GM19467 (cell line): ENCODE data around the gene CDK16.

ENCODE experiments used
- ATAC-seq: cut with Tn5 transposase; IDR thresholded peaks from one replicate; pipeline ENCODE4 v1.9.1; 2021; ENCODE audit warnings: mild to moderate bottlenecking, moderate library complexity; ENCODE audit not compliant: unreplicated experiment

The CDK16 gene

DNA sequence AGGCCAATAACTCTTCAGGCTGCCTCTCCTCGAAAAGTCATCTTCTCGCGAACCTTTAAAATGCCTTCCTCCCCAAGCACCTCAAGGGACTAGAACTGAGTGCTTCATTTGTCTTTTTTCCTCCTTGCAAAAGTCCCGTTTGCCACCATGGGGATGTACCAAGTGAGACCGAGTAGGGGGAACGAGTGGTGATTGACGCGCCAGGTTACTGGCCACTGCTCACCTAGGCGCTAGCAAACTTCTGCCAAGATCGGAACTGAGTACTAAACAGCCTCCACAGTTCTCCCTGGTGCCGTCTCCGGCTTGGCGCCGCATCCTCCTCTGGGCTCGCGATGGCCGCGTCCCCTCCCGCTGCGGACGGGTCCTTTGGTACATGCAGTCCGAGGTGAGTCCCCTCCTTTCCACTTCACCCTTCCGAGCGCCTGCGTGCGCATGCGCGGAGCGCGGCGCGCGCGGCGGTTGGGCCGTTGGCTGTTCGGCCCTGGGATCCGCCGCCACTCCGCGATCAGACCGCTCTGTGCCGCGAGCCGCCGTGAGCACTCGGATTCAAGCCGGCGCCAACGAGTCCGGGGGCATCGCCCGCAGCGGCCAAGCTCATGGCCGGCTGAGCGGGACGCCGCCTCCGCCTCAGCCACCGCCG, at the start of gene CDK16:
Gene CDK16, plus strand, starts transcription at position 402 of the 640 bp plus-strand sequence. CDS start 4,877 bp downstream, outside the sequence.
- ATAC-seq = peak; percentile 42

- no peak for ATAC-seq
Observed at GRCh38 chrX:47169273-47169672, 49.2 kb upstream of the CDK16 start.

- ATAC-seq = no peak
Observed at GRCh38 chrX:47169726-47170515, 48.6 kb upstream of the CDK16 start.

GRCh38 chrX:47170861-47171692, 47.4 kb upstream of the CDK16 start:
- ATAC-seq = no peak

DNA sequence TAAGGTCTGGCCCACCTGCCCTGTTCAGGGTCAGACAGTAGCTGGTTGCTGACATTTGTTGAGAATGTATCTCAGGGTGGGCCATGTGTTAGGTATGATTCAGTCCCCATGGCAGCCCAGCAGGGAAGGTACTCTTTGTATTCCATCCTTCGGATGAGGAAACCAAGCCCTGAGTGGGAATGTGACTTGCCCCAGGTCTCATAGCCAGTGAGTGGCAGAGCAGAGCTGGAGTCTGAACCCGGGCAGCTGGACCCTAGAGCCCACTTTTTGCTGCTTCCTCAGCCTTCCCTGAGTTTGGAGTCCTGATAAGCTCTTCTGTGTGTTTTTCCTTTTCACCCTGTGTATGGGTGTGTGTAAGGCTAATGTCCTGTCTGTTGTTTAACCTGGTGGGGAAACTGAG, 46.5 kb upstream of the CDK16 start:
- no peak for ATAC-seq

DNA sequence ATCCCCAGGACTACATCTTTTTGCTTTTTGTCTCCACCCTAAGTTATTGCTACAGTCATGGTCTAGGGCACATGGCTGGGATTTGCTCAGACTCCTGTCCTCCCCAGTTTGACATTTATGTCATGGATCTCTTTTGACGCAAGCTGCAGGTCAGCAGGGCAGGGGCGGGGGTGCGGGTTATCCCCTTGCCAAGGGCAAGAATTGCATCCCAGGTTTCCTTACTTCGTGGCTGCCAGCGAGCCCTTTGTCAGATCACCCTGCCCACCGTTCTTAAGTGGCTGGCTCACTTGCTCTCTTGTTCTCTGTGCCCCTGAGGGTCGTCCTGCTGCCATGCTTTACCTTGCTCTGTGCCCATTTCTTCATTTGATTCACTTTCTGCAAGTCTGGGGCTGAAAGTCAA, 45.9 kb upstream of the CDK16 start:
- ATAC-seq = no peak

GRCh38 chrX:47172971-47173792, 45.3 kb upstream of the CDK16 start:
- ATAC-seq = no peak

- ATAC-seq = no peak
Observed at GRCh38 chrX:47174376-47174775, 44.1 kb upstream of the CDK16 start.

DNA sequence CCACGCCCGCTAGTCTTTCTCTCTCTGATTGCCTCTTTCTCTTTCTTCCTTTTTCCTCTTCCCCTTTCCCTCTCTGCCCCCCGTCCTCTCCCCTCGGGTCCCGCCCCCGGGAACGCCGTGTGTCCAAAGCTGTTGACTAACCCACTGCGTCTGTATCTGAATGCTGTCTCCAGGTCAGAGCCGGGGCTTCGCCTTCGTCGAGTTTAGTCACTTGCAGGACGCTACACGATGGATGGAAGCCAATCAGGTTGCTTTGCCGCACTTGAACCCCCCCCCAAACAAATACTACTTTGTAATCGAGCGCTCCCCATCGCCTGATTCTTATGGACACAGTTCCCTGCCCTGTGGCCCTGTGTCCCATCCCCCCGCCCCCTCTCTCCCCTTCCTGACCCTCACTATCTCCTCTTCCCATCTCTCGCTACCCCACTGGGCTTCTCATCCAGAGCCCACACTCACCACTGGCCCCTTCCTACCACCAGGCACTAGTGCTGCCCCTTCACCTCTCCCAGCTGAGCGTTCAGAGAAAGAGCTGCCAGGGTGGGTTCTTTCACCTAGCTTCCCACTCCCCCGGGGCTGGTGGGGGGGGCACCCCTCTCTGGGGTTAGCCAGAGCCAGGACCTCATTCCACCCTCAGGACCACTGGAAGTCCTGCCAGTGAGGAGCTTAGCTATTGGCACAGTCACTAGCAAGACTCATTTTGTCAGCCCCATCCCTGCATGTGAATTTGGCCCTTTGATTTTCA, 43.5 kb upstream of the CDK16 start:
- no peak for ATAC-seq

DNA sequence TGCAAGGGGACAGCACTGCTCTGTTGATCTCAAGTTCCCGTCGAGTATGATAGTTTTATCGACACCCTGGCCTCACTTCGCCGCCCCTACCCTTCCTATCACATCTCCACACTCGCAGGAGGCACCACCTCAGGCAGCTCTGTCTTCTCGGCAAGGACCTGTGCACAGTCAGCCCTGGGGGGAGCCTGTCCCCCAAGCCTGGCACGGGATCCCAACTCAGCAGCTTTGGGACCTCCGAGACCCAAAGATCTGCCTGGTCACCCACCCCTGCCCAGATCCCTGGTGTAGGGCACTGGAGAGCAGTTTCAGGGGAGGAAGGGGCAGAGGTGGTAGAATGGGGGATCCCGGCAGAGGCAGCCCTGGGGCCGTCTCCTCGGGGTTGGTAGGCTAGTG, 42.9 kb upstream of the CDK16 start:
- no peak for ATAC-seq

DNA sequence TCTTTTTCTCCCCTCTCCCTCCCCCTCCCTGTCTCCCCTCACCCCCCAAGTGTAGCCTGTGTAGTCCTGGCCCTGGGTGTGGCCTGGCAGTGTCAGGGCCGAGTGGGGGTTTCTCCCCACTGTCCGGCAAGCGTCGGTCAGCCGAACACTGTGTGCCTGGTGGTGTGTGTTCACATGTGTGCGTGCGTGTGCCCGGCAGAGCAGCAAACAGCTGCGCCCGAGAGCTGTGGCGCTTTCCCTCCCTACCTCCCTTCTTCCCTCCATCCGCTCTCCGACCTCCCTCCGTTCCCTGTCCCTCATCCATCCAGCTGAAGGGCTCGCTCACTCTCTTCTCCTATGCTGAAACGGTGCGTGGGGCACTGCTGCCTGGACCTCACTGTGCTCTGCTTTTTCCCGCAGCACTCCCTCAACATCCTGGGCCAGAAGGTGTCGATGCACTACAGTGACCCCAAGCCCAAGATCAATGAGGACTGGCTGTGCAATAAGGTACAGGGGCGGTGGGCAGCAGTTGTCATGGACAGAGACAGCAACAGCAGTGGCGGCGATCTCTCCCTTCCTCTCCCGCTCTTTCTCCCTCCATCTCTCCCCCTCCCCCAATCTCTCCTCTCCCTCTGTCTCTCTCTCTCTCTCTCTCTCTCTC, 42.3 kb upstream of the CDK16 start:
- no peak for ATAC-seq

- ATAC-seq = no peak
Observed at GRCh38 chrX:47177079-47177478, 41.4 kb upstream of the CDK16 start.

DNA sequence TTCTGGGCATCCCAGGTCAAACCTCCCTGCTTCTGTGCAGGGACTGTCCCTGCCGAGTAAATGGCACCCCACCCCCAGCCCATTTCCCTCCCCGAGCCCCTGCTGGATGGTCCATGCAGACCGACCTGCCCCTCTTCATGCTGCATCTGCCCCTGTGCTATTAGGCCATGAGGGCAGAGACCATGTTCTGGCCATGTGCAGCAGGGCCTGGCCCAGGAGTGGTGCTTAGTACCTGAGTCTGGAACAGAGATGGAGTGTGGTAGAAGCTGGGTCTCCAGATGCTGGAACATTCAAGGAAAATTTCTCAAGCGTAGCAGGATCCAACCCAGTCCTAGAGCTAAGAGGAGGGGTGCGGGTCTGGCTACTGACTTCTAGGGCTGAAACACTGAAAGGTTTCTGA, 40.1 kb upstream of the CDK16 start:
- ATAC-seq = no peak

DNA sequence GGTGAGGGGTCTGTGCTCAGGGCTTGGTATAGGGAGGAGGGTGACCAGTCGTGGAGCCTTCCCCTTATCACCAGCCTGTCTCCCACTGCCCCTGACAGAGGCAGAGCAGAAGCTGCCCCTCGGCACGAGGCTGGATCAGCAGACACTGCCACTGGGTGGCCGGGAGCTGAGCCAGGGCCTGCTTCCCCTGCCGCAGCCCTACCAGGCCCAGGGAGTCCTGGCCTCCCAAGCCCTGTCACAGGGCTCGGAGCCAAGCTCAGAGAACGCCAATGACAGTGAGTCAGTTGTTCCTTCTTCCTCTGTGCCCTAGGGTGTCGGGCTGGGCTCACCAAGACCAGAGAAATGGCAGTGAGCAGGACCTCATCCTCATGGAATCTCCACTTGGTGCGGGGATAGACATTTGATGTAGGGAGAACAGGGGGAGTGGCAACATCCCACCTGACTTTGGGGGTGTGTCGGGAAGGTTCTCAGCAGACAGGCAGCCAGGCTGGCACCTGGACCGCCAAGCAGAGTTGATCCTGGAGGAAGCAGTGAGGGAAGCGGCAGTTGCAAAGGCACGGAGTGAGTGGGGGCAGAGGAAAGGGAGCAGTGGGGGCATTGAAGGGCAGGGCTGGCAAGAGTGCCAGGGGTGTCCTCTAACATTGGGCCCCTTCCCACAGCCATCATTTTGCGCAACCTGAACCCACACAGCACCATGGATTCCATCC, 39.1 kb upstream of the CDK16 start:
- ATAC-seq = no peak

DNA sequence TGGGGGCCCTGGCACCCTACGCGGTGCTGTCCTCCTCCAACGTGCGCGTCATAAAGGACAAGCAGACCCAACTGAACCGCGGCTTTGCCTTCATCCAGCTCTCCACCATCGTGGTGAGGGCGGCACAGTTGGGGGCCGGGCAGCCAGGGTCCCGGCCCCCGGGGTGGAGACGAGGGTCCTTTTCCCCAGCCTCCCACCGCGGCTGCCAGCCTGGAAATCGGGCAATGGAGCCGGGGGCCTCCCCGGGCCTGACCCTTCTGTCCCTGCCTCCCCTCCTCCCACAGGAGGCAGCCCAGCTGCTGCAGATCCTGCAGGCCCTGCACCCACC, 38.6 kb upstream of the CDK16 start:
- no peak for ATAC-seq

DNA sequence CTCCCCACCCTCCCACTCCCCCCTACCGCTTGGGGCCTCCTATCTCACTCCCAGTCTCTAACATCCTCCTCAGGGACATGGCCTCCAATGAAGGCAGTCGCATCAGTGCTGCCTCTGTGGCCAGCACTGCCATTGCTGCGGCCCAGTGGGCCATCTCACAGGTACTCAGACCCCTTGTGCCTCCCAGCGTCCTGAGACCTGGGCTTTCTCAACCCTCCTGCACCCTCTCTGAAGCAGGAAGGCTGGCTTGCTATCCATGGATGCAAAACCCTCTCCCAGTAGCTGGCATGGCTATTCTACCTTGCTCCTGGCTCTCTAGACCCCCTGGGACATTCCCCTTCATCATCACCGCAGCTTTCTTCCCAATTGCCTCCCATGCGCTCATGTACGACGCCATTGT, 38.1 kb upstream of the CDK16 start:
- no peak for ATAC-seq

DNA sequence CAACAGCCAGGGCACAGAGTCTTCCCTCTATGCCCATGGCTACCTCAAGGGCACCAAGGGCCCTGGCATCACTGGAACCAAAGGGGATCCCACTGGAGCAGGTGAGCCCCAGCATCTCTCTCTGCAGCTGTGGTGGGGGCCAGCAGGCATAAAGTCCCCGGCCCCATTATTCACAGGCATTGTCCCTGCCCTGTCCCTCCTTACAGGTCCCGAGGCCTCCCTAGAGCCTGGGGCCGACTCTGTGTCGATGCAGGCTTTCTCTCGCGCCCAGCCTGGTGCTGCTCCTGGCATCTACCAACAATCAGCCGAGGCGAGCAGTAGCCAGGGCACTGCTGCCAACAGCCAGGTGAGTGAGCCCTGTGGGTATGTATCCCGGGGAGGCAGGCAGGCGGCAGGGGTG, 37.2 kb upstream of the CDK16 start:
- ATAC-seq = no peak

DNA sequence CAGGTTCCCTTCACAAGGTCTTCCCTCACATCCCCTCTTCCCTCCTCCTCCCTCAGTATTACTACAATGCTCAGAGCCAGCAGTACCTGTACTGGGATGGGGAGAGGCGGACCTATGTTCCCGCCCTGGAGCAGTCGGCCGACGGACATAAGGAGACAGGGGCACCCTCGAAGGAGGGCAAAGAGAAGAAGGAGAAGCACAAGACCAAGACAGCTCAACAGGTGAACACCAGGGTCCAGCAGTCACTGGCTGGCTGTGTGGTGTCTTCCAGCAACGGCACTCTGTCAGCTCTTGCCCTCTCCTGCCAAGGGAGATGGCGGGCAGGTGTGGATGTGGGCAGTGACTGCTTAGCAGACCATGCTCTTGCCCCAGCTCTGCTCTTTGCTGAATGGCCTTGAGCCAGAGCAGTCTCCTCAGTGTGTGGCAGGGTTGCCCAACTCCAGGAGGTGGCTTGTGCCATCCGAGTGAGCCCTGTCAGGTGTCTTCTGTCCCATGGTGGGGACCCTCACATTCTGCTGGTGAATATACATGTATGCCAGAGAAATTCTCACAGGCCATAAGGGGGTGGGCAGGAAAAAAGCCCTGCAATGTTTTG, 36.3 kb upstream of the CDK16 start:
- no peak for ATAC-seq

DNA sequence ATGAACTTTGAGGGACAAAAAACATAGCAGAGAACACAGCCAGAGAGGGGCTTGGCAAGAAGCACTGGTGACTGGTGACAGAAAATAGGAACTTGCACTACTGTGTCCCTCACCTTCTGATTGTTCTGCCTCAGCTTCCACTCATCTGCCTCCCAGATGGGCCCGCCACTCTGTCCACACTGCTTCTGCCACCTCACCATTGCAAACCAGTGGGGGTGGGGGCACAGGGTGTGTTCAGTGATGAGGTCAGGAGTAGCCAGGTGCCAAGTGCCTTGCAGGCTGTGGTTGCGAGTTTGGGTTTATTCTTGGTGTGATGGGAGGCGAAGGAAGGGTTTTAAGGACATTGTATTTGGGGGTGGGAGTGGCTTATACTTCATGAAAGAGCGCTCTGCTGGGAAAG, 34.0 kb upstream of the CDK16 start:
- ATAC-seq = no peak
